ENCODE results near the gene NBR1. TPM values are rescaled to one million over a fixed set of nuclear protein-coding genes. Genes with fewer than 3 reads are reported as not detected.

The NBR1 gene
- total RNA-seq, result 87.1 and 103 TPM in 2 replicates

GRCh38 chr17:43170766-43171585, at the start of gene NBR1:
NBR1 (plus strand) TSS chr17:43171214; CDS start chr17:43175800, 4,586 bp downstream.

GRCh38 chr17:43125133-43125966, 45.7 kb upstream of the NBR1 start, which contains the start of gene BRCA1:
BRCA1 (minus strand) TSS chr17:43125364; CDS start chr17:43124096, 1,268 bp downstream.

GRCh38 chr17:43211480-43212402, 40.7 kb downstream of the NBR1 start, which contains the start of gene TMEM106A:
TMEM106A (plus strand) TSS chr17:43211875; CDS start chr17:43213042, 1,167 bp downstream.

GRCh38 chr17:43228020-43228782, 57.2 kb downstream of the NBR1 start, which contains the start of gene CCDC200:
CCDC200 (minus strand) TSS chr17:43228623; CDS start chr17:43228554, 69 bp downstream.

GRCh38 chr17:43233877-43234276, 62.9 kb downstream of the NBR1 start, which contains the start of gene RNU2-1:
RNU2-1 (minus strand) TSS chr17:43233977.

Other genes starting within 250 kb of the NBR1 start
- gene AARSD1, start 206.8 kb upstream of the NBR1 start, total RNA-seq, result 25.7 and 34.2 TPM in 2 replicates
- 0.65 TPM in 1 of 2 replicates, not detected in the other for gene PTGES3L, start 191.1 kb upstream of the NBR1 start, total RNA-seq
- 8.8 and 12.6 TPM in 2 replicates for gene RUNDC1, start 190.6 kb upstream of the NBR1 start, total RNA-seq
- 928 and 1,618 TPM in 2 replicates for gene RPL27, start 172.8 kb upstream of the NBR1 start, total RNA-seq
- 15.3 and 91.0 TPM in 2 replicates for gene IFI35, start 164.4 kb upstream of the NBR1 start, total RNA-seq
- 160 and 194 TPM in 2 replicates for gene VAT1, start 148.8 kb upstream of the NBR1 start, total RNA-seq
- under 0.01 and 0.46 TPM in 2 replicates for gene RND2, start 146.0 kb upstream of the NBR1 start, total RNA-seq
- gene BRCA1, start 45.9 kb upstream of the NBR1 start, total RNA-seq, result 14.6 and 26.3 TPM in 2 replicates
- gene TMEM106A, start 40.7 kb downstream of the NBR1 start, total RNA-seq, result 1.9 and 2.9 TPM in 2 replicates
- not detected in 2 replicates for gene CCDC200, start 57.4 kb downstream of the NBR1 start, total RNA-seq
- not detected in 2 replicates for gene RNU2-1, start 62.8 kb downstream of the NBR1 start, total RNA-seq
- 4.2 and 5.8 TPM in 2 replicates for gene ARL4D, start 227.8 kb downstream of the NBR1 start, total RNA-seq

All from epithelial cell of umbilical artery (primary cell).